T-helper 1 cell (primary cell): ENCODE data around the gene AGTR1.
"Not testable (repeated sequence)": the region's sequence is repeated elsewhere in the genome, so short reads cannot be mapped to it uniquely, and the experiment has no call there.

Experiments used
- DNase-seq, 5 donors: peaks; one replicate each; pipeline ENCODE4 v3.0.0-alpha.2; 2012 to 2020

The AGTR1 gene

DNA sequence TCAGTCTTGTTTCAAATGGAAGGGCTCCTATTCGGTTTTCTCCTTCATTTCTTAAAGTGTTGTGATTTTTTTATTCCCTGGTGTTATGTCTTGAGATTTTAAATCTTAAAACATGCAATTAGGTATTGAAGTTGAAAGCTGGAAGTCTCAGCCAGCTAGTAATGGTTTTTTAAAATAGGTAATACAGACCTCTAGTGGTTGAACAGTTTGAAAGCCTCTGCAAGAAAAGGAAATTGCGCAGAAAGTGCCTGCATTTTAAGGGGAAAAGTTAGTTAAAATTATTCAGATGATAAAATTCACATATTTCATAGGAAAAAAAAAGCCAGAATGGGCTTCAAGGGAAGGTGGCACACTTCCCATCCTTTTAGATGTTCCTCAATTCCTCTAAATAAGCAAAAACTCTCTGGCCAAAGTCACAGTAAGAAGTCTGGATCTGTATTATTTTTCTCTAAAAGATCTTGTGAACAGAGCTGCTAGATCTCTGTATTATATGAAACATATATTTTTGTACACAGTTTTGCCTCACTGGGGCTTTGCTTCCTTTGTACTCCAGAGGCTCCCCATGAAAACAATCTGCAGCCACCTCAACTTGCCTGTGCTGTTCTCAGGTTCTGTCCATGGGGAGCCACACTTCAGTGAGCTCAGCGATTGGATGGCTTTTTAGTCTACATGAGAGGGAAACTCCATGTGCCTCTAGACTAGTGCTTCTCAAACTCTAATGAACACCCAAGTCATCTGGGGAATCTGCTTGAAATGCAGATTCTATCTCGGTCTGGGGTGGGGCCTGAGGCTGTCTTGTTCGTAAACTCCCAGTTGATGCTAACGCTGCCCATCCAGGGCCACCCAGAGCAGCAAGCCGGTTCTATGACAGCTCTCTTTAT lies 21.5 kb downstream of the AGTR1 start:
- DNase-seq, result no peak

GRCh38 chr3:148720873-148721272 lies 23.2 kb downstream of the AGTR1 start:
- DNase-seq, result no peak

DNA sequence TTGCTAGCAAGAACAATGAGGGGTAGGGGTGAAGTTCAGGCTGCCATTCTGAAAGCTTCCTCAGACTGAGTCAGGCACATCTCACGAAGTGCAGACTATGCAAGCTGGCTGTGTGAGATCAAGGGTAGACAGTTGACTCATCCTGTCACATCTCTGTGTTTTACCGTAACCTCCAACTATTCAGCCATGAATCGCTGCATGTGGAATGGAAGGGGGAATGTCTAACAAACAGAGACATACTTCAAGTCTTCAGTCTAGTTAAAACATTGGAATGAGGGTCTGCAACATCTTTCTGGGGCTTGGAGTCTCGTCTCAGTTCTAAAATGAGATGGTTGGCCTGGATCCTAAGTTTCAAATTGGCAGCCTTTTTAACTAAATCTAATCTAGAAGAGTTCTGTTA lies 25.9 kb downstream of the AGTR1 start:
- no peak for DNase-seq

GRCh38 chr3:148727231-148727630 lies 29.5 kb downstream of the AGTR1 start:
- peak in 1 of 5 donors; percentile 32 for DNase-seq

DNA sequence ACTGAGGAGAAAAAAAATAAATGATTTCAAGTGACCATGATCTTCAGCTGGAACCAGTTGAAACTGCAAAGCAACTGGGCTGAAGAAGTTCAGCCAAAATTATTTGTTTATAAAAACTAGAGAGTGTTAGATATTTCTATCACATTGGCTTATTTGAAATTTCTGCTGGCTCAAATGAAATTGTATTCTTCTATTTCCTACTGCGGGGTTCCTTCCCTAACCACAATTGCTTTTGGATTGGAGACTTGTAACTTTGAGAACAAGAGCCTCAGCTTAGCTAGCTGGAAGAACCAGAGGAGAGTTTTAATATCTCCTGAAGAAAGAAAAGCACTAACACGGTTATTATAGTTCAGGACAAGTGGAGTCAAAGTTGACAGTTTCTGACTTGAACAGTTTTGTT lies 31.1 kb downstream of the AGTR1 start:
- DNase-seq, result no peak

DNA sequence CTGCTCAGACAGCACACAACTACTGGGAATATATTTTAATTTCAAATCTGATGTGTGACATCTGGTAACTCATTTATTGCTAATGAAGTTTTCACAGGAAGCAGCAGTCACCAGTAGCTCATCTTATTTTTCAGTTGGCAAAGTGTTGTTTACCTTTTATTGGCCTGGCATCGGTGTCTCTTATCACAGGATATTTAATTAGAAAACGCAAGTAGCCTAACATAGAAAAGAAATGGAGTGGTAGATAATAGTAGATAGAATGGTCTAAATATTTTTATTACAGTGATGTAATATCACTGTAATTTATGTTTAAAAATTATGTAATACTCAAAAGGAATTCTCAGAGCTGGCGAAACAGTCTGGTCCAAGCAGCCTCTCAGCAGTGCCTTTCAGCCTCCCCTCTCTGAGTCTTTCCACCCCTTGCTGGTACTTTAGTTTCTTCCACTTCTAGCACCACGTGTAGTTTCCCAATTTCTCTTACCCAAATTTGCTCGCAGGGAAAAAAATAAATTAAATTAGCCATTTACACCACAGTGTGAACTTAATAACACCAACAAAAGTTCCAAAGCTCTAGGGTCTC lies 31.9 kb downstream of the AGTR1 start:
- no peak for DNase-seq

- DNase-seq, result no peak
These were observed 33.0 kb downstream of the AGTR1 start for GRCh38 chr3:148730676-148731075.

GRCh38 chr3:148735597-148735996 lies 37.9 kb downstream of the AGTR1 start:
- no peak for DNase-seq

DNA sequence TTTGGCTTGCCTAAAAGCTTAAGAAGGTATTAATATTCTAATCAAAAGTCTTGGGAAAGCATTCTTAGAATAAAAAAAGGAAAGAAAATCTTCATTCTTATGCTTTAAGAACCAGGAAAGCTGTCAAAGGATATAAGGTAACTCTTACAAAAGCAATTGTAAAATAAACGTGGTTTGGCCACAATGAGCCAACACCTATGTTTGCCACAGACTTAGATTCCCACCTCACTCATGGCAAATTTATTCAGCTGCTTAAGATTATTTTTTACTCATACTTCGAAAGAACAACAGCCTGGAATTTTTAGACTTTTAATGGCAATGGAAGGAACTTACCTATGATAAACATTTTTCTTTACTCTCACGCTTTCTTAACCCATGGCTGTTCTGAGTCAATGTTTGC lies 38.4 kb downstream of the AGTR1 start:
- DNase-seq, result no peak

DNA sequence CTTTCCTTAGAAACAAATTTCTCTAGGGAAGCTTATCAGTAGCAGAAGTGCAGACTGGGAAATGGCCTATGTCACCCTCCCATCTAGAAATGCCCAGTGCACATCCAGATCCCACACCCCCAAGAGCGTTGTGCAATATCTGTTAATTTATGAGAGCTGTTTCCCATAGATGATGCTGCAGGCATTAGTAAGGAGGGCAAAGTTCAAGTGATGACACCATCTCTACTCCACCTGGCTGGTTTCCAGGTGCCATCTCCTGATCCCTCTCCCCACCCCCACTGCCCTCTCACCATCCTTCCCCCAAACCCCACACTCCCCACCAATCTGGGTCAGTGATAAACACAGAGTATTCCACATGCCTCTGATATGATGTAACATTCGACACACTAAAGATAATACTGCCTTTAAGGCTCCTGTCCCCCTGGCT lies 39.4 kb downstream of the AGTR1 start:
- DNase-seq, result no peak

DNA sequence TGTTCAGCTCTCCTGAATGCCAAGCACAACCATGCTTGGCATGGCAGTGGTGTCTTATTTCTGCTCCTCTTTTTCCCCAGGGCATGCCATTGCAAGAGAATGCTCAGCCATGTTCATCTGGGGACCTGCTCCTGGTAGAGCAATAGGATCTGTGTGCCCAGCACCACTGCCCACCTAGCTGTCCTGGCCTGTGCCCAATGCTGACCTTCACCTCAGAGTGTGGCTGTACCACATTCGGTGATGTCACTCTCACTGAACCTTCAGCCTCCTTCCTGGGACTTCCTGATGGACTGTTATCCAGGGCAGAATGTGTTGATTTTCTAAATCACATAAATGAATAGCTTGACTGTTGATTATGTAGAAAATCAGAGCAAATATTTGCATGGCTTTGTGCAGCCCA lies 42.0 kb downstream of the AGTR1 start:
- no peak for DNase-seq

GRCh38 chr3:148740291-148740690 lies 42.6 kb downstream of the AGTR1 start:
- no peak for DNase-seq

- no peak for DNase-seq
These were observed 43.5 kb downstream of the AGTR1 start for GRCh38 chr3:148741219-148741618.

DNA sequence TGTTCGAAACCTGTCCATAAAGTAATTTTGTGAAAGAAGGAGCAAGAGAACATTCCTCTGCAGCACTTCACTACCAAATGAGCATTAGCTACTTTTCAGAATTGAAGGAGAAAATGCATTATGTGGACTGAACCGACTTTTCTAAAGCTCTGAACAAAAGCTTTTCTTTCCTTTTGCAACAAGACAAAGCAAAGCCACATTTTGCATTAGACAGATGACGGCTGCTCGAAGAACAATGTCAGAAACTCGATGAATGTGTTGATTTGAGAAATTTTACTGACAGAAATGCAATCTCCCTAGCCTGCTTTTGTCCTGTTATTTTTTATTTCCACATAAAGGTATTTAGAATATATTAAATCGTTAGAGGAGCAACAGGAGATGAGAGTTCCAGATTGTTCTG lies 44.4 kb downstream of the AGTR1 start:
- DNase-seq, result no peak

DNA sequence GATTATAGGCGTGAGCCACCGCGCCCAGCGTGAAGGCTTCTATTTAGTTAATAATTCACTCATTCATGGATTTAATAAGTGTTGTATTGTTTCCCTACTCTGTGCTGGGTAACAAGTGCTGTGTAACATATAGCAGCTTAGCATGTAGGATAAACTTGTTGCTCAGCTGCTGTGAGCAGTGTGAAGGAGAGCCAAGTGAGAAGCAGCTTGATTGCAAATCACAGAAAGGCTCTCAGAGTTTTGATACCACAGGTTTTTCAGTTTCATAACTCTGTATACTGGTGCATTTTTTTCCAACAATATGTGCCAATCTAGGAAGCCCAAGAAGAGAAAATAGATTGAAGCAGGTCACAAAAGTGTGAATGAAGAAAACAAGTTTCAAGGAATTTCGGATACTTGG lies 48.4 kb downstream of the AGTR1 start:
- DNase-seq, result no peak

DNA sequence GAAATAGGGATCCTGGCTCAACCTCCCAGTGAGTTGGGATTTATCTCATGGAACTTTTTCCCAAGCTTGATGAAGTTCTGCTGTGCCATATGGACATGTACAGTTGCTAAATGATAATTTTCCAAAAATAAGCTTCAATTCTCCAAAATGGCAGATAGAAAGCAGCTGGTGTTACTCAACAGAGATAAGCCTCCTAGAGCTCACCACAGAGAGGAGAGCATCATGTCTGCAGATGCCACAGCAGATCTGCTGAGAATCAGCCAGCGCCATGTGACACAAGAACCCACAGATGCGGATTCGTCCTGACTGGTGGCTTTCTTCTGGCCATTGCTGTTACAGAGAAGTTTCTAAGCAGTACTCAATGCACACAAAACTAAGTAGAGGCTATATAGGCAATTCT lies 50.6 kb downstream of the AGTR1 start:
- DNase-seq, result no peak

GRCh38 chr3:148750296-148750695 lies 52.6 kb downstream of the AGTR1 start:
- DNase-seq, result no peak

GRCh38 chr3:148751461-148751860 lies 53.8 kb downstream of the AGTR1 start:
- no peak for DNase-seq

GRCh38 chr3:148753385-148753784 lies 55.7 kb downstream of the AGTR1 start:
- DNase-seq, result not testable (repeated sequence)

- DNase-seq, result no peak
These were observed 57.9 kb downstream of the AGTR1 start for GRCh38 chr3:148755570-148755969.

- no peak for DNase-seq
These were observed 58.6 kb downstream of the AGTR1 start for GRCh38 chr3:148756311-148756710.

DNA sequence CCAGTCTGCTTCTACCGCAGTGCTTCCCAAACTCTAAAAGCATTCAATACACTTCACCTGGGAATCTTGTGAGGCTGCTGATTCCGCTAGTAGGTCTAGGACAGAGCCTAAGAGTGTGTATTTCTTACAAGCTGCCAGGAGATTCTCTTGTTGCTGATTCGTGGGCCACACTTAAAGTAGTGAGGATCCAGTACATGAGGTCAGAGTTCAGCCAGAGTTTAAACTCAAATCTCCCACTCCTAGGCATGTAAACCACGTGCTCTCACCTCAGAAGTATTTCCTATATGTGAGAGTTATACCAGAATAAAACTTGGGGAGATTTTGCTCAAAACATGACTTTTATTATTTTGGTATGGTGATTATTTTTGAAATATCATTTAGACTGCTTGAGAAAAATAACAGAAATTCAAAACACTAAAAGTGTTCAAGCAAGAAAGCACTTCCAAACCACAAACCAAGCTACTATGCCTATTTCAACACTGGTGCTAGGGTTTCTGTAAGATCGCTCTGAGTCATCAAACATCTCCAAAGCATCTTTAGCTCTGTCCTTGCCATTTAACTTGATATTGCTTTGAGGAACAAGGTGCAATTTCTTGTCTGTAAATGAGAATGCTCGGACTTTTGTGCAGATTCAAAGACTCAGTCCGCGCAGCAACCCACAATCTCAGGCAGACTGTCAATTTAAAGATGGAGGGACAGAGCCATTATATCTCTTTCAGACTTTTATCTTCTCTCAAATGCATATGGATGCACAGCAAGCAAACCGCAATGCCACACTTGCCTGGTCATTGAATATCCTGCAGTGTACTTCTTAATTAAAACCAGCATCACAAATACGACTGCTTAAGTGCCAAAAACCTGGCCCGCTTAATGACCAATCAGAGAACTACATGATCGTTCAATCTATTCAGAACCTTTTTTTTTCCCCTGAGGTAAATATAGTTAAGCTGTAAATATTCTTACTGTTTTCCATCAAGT lies 59.8 kb downstream of the AGTR1 start:
- DNase-seq, result no peak

DNA sequence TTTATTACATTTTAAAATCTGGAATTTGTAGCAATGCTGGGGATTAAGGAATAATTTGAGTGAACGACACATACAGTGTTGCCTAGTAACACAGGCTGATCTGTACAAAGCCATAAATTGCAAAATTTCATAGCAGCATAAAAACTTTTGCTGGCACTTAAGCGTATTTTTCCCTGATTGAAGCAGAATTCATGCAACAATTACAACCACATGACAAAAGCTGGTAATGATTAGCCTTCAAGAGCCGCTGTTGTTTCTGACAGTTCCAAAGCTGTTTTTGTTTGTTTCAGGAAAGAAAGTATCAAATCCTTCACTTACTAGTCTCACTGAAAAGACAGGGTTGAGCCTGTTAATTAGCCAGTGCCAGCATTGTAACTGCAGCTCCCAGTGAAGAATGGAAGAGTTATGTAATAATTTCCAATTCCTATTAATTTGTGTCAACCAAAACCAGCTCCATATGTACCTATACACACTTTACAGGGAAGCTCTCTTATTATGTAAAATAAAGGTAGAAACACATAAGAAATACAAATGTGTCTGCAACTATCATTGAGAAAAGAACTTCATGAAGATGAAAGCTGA lies 60.7 kb downstream of the AGTR1 start:
- no peak for DNase-seq
